Natural killer cell (primary cell): ENCODE data around the gene NUDT16L1. TPM values are rescaled to one million over a fixed set of nuclear protein-coding genes. Genes with fewer than 3 reads are reported as not detected.

Source experiments
- ATAC-seq, 3 donors: fragments of 150-1000 bp in 2 of 3; fragments of 200-7000 bp in 1 of 3; cut with Tn5 transposase; 1 replicate in 1 of 3; 2 replicates in 2 of 3; pipeline ENCODE4 v1.10.0; 2021; ENCODE audit warnings: mild to moderate bottlenecking in 2 of 3, moderate library complexity in 2 of 3
- DNase-seq, 2 donors: peaks; one replicate each; pipeline versions ENCODE4 v3.0.0 to v3.0.0-alpha.2; 2013 to 2021; ENCODE audit warnings: mixed read lengths in 1 of 2
- H3K27ac ChIP-seq: one replicate; pipeline ENCODE4 v1.5.1; 2013; ENCODE audit warnings: mild to moderate bottlenecking, low read length
- H3K27me3 ChIP-seq: one replicate; pipeline ENCODE4 v1.6.1; 2013; ENCODE audit warnings: low read length; ENCODE audit not compliant: control insufficient read depth, insufficient read depth
- H3K36me3 ChIP-seq: one replicate; pipeline ENCODE4 v1.6.1; 2013; ENCODE audit warnings: low read length; ENCODE audit not compliant: control insufficient read depth, insufficient read depth
- H3K4me1 ChIP-seq: one replicate; pipeline ENCODE4 v1.6.1; 2013; ENCODE audit warnings: low read length; ENCODE audit not compliant: control insufficient read depth, insufficient read depth
- H3K4me3 ChIP-seq: one replicate; pipeline ENCODE4 v1.5.1; 2013; ENCODE audit warnings: low read length
- H3K9me3 ChIP-seq: one replicate; pipeline ENCODE4 v1.6.1; 2013; ENCODE audit warnings: low read length; ENCODE audit not compliant: control insufficient read depth, insufficient read depth
- H3K27ac Mint-ChIP-seq, 2 donors: one replicate each; pipeline ENCODE4 v1.8.0; 2022; ENCODE audit warnings: mild to moderate bottlenecking in 2 of 2, mixed read lengths in 2 of 2, moderate library complexity in 1 of 2
- H3K27me3 Mint-ChIP-seq, 2 donors: one replicate each; pipeline ENCODE4 v1.8.0; 2022; ENCODE audit warnings: low read depth in 2 of 2, mixed read lengths in 2 of 2
- H3K36me3 Mint-ChIP-seq: one replicate; pipeline ENCODE4 v1.8.0; 2022; ENCODE audit warnings: mixed read lengths
- H3K4me1 Mint-ChIP-seq, 2 donors: one replicate each; pipeline ENCODE4 v1.8.0; 2022; ENCODE audit warnings: mixed read lengths in 2 of 2
- H3K4me3 Mint-ChIP-seq: one replicate; pipeline ENCODE4 v1.8.0; 2022; ENCODE audit warnings: mild to moderate bottlenecking, moderate library complexity, mixed read lengths
- H3K9me3 Mint-ChIP-seq, 2 donors: one replicate each; pipeline ENCODE4 v1.8.0; 2022; ENCODE audit warnings: mixed read lengths in 2 of 2
- CTCF ChIP-seq: fragments of 200-600 bp; IDR thresholded peaks from one replicate; pipeline ENCODE4 v1.8.0; 2022; ENCODE audit warnings: antibody characterized with exemption
- WGBS: methylation state at CpG from one replicate; pipeline ENCODE4 v1.1.7; 2013; ENCODE audit warnings: missing lambda C conversion rate; ENCODE audit not compliant: insufficient coverage; 5-methylcytosine and 5-hydroxymethylcytosine counted together
- intact Hi-C: fragments of 100-400 bp; cut with micrococcal nuclease; formaldehyde crosslinking; loops from one replicate; pipeline ENCODE4 v1.14.2; 2022
- total RNA-seq, 4 donors: library from RNA; stranded (reverse); fragments of 120-200 nt in 1 of 4; gene quantifications; one replicate each; pipeline versions ENCODE4 v1.2.3 to v1.2.4, GENCODE V29; 2013 to 2022

The NUDT16L1 gene
- total RNA-seq, 3 donors from 2014 or later (not counting 1 experiment from before 2014, with no cell fraction given) = 30.8 to 39.1 (median 35.0) TPM

GRCh38 chr16:4656695-4657686 is 36.4 kb upstream of the NUDT16L1 start:
- H3K4me3 Mint-ChIP-seq = no peak overlapping the region
- Histone ChIP-seq H3K4me3 (no peak overlapping the region), H3K36me3 (peaks cover 48% of the 10 kb centered on the region), H3K27ac (no peak overlapping the region), H3K27me3 (no peaks in the 10 kb centered on the region), H3K4me1 (peaks cover 27% of the 10 kb centered on the region), H3K9me3 (no peaks in the 10 kb centered on the region)
- no peaks in the 10 kb centered on the region for H3K27me3 Mint-ChIP-seq
- intact Hi-C loops = no loop called here
- H3K27ac Mint-ChIP-seq = no peak overlapping the region
- H3K9me3 Mint-ChIP-seq = no peaks in the 10 kb centered on the region
- peaks cover 16 to 18% of the 10 kb centered on the region in 2 donors for H3K4me1 Mint-ChIP-seq
- ATAC-seq (no peak), DNase-seq (no peak)
- H3K36me3 Mint-ChIP-seq = no peaks in the 10 kb centered on the region
- WGBS = 98% methylated on average over 23 of the region's 25 CpGs
- TF ChIP-seq CTCF = no peak

- WGBS = 95% methylated on average over 29 of the region's 29 CpGs
- Histone ChIP-seq H3K36me3 (peaks cover 33% of the 10 kb centered on the region), H3K4me3 (no peak overlapping the region), H3K4me1 (peaks cover 42% of the 10 kb centered on the region), H3K9me3 (no peaks in the 10 kb centered on the region), H3K27ac (peak overlapping the region; percentile 49), H3K27me3 (no peaks in the 10 kb centered on the region)
- intact Hi-C loops = no loop called here
- Mint-ChIP-seq H3K36me3 (no peaks in the 10 kb centered on the region), H3K27me3 (no peaks in the 10 kb centered on the region), H3K27ac (peak overlapping the region; percentile 61 to 77), H3K9me3 (no peaks in the 10 kb centered on the region), H3K4me3 (no peak overlapping the region), H3K4me1 (peaks cover 27 to 31% of the 10 kb centered on the region in 2 donors)
- no peak for TF ChIP-seq CTCF
- no peak for DNase-seq
- ATAC-seq = no peak
These were observed 33.7 kb upstream of the NUDT16L1 start for GRCh38 chr16:4659363-4660353.

DNA sequence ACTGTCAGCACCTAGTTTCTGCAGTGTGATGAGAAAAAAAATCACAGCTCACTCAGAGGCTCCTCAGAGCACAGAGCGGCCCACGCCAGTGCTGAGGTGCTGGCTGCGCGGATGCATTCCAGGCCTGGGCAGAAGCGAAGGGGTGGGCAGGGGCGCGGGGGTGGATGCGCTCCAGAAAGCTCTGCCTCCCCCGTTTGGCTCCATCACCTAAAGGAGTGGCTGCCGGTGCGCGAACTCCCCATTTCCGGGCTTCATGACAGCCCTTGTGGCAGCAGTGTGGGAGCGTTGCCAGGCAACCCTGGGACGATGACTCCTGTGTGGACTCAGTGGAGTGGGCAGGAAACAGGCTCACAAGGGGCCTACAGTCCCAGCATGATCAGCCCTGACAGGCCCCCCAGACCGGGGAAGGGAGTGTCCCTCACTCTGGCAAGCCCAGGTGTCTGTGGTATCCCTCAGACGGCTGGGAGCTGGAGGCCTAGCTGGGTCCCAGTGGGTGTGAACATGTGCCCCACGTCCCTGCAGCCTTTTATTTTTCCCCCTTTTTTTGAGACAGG is 32.8 kb upstream of the NUDT16L1 start:
- no peak overlapping the region for H3K4me3 ChIP-seq
- TF ChIP-seq CTCF = no peak
- peaks cover 51% of the 10 kb centered on the region for H3K4me1 ChIP-seq
- ATAC-seq (peak; percentile 38 to 73 (median 66)), DNase-seq (peak; percentile 40 to 85)
- H3K27ac ChIP-seq = peak overlapping the region; percentile 49
- WGBS = 26% methylated on average over 18 of the region's 18 CpGs
- H3K27me3 ChIP-seq = no peaks in the 10 kb centered on the region
- Mint-ChIP-seq H3K9me3 (no peaks in the 10 kb centered on the region), H3K27ac (peak overlapping the region; percentile 61 to 77), H3K4me1 (peaks cover 29 to 36% of the 10 kb centered on the region in 2 donors), H3K4me3 (peak overlapping the region; percentile 69), H3K36me3 (no peaks in the 10 kb centered on the region), H3K27me3 (no peaks in the 10 kb centered on the region)
- H3K9me3 ChIP-seq = no peaks in the 10 kb centered on the region
- intact Hi-C loops = no loop called here
- H3K36me3 ChIP-seq = peaks cover 24% of the 10 kb centered on the region
